Osteocyte (in vitro differentiated cells): ENCODE results near the gene USP10. TPM values are rescaled to one million over a fixed set of nuclear protein-coding genes. Genes with fewer than 3 reads are reported as not detected.
A peak's percentile ranks its signal among the peaks of the same experiment; 100 is the strongest.

Source experiments
- DNase-seq: peaks from one replicate; pipeline ENCODE4 v3.0.0; 2021; ENCODE audit warnings: mixed read lengths; ENCODE audit not compliant: unreplicated experiment; ENCODE audit errors: extremely low spot score
- H3K27ac Mint-ChIP-seq: one replicate; pipeline ENCODE4 v1.8.0; 2021; ENCODE audit warnings: mild to moderate bottlenecking, mixed read lengths; ENCODE audit not compliant: unreplicated experiment
- H3K27me3 Mint-ChIP-seq: one replicate; pipeline ENCODE4 v1.8.0; 2021; ENCODE audit warnings: mixed read lengths; ENCODE audit not compliant: unreplicated experiment
- H3K36me3 Mint-ChIP-seq: one replicate; pipeline ENCODE4 v1.8.0; 2021; ENCODE audit warnings: mixed read lengths; ENCODE audit not compliant: unreplicated experiment
- H3K4me1 Mint-ChIP-seq: one replicate; pipeline ENCODE4 v1.8.0; 2021; ENCODE audit warnings: mixed read lengths; ENCODE audit not compliant: unreplicated experiment
- H3K4me3 Mint-ChIP-seq: one replicate; pipeline ENCODE4 v1.8.0; 2021; ENCODE audit warnings: mild to moderate bottlenecking, moderate library complexity, mixed read lengths; ENCODE audit not compliant: unreplicated experiment
- H3K9me3 Mint-ChIP-seq: one replicate; pipeline ENCODE4 v1.8.0; 2021; ENCODE audit warnings: mixed read lengths; ENCODE audit not compliant: unreplicated experiment
- total RNA-seq: library from RNA; stranded (reverse); gene quantifications from 2 replicates; pipeline ENCODE4 v1.2.1, GENCODE V29; 2021
- TF ChIP-seq, protein P1 (sequence below): fragments of 200-600 bp; sonication (generic); IDR thresholded peaks from 2 replicates; pipeline ENCODE4 v1.5.0; 2021; ENCODE audit warnings: antibody characterized with exemption, mild to moderate bottlenecking, moderate library complexity

USP10 gene
- total RNA-seq, 1 donor from 2014 or later, result 46.3 TPM

DNA sequence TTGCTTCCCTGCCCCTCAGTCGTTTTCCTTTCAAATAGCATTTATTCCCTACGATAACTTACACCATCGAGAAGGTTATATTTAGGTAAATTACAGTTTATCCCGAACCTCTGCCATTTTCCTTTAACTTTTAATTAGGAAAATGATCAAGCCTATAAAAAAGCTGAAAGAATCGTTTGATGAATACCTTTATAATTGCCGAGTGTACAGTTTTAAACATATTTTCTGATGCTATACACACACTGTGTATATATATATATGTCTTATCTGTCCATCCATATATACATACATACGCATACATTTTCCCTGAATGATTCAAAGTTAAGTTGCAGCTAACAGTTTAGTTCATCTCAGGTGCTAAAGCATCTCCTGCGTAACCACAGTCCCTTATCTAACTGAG, 63.4 kb downstream of the USP10 start:
- no peak overlapping the region for H3K27ac Mint-ChIP-seq
- H3K4me3 Mint-ChIP-seq, result no peak overlapping the region
- no peaks in the 10 kb centered on the region for H3K27me3 Mint-ChIP-seq
- peaks cover 37% of the 10 kb centered on the region for H3K36me3 Mint-ChIP-seq
- no peak for DNase-seq
- no peaks in the 10 kb centered on the region for H3K9me3 Mint-ChIP-seq
- TF ChIP-seq, protein P1, sequence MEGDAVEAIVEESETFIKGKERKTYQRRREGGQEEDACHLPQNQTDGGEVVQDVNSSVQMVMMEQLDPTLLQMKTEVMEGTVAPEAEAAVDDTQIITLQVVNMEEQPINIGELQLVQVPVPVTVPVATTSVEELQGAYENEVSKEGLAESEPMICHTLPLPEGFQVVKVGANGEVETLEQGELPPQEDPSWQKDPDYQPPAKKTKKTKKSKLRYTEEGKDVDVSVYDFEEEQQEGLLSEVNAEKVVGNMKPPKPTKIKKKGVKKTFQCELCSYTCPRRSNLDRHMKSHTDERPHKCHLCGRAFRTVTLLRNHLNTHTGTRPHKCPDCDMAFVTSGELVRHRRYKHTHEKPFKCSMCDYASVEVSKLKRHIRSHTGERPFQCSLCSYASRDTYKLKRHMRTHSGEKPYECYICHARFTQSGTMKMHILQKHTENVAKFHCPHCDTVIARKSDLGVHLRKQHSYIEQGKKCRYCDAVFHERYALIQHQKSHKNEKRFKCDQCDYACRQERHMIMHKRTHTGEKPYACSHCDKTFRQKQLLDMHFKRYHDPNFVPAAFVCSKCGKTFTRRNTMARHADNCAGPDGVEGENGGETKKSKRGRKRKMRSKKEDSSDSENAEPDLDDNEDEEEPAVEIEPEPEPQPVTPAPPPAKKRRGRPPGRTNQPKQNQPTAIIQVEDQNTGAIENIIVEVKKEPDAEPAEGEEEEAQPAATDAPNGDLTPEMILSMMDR, result no peak
- H3K4me1 Mint-ChIP-seq, result peaks cover 42% of the 10 kb centered on the region

DNA sequence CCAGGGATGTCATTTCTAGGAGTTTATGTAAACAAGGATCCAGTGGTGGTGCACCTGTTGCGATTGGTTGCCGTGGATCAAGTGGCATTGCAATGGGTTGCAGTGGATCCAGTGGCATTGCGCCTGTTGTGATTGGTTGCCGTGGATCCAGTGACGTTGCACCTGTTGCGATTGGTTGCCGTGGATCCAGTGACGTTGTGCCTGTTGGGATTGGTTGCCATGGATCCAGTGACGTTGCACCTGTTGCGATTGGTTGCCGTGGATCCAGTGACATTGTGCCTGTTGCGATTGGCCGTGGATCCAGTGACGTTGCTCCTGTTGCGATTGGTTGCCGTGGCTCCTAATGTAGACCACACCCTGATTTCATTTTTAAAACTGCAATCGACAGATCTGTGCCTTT, 63.8 kb downstream of the USP10 start:
- Mint-ChIP-seq H3K27me3 (no peaks in the 10 kb centered on the region), H3K4me3 (no peak overlapping the region), H3K4me1 (peaks cover 39% of the 10 kb centered on the region), H3K9me3 (no peaks in the 10 kb centered on the region), H3K27ac (no peak overlapping the region), H3K36me3 (peaks cover 41% of the 10 kb centered on the region)
- TF ChIP-seq, protein P1, result no peak
- DNase-seq, result no peak

DNA sequence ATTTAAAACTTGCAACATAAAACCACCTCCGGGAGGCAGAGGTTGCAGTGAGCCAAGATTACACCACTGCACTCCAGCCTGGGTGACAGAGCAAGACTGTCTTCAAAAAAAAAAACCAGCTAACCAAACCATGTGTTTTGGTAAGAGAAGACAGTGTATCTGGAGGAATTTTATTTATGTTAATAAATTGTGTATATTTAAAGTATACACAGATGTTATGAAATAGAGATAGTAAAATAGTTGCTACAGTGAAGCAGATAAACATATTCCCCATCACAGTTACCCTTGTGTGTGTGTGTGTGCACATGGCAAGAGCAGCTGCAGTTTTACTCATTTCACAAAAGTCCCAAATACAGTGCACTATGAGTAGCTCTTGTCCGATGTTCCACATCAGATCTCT, 65.2 kb downstream of the USP10 start:
- Mint-ChIP-seq H3K9me3 (no peaks in the 10 kb centered on the region), H3K4me1 (peaks cover 29% of the 10 kb centered on the region), H3K4me3 (no peak overlapping the region), H3K27ac (no peak overlapping the region), H3K27me3 (no peaks in the 10 kb centered on the region), H3K36me3 (peaks cover 53% of the 10 kb centered on the region)
- DNase-seq, result no peak
- TF ChIP-seq, protein P1, result no peak

DNA sequence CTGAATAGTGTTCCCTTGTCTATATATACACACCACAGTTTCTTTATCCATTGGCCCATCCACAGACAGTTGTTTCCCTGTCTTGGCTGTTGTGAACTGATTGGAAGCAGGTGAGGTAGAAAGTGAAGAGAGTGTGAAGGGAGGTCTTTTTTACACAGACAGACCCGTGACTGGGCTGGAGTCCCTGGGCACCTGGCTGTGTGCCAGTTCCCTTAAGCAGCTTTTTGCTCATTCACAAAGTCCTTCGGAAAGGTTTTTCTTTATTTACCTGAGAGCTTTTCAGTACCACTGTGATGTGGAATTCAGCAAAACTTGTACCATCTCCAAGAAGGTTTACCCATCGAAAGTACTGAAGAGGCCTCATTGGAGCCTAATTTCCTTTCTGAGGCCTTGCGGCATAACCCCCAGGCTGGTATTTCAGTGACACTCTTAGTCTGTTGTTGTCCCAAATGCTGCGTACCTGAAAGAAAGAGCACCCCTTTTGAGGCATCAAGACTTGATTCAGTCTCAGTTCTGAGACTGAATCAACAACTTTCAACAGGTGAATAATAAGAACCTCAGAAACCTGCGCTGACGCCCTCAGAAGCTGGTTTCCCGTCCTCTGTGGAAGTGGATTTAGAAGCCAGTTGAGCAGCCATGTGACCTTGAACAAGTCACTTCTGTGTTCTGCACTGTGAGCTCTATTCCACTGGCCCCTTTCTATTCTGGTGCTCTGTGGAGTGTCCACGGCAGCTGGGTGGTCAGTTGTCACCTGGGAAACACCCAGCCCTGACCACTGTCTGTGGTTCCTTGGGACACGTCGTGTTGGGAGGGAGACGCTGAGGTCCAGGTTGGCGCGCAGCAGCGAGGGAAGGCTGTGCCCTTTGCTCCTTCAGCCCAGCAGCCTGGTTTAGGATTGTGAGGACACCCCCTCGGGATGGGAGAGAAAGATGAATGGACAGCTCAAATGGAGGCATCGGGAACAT, 66.1 kb downstream of the USP10 start:
- TF ChIP-seq, protein P1, result no peak
- peaks cover 23% of the 10 kb centered on the region for H3K4me1 Mint-ChIP-seq
- no peak overlapping the region for H3K27ac Mint-ChIP-seq
- H3K36me3 Mint-ChIP-seq, result peaks cover 55% of the 10 kb centered on the region
- DNase-seq, result no peak
- no peaks in the 10 kb centered on the region for H3K27me3 Mint-ChIP-seq
- no peaks in the 10 kb centered on the region for H3K9me3 Mint-ChIP-seq
- H3K4me3 Mint-ChIP-seq, result no peak overlapping the region

DNA sequence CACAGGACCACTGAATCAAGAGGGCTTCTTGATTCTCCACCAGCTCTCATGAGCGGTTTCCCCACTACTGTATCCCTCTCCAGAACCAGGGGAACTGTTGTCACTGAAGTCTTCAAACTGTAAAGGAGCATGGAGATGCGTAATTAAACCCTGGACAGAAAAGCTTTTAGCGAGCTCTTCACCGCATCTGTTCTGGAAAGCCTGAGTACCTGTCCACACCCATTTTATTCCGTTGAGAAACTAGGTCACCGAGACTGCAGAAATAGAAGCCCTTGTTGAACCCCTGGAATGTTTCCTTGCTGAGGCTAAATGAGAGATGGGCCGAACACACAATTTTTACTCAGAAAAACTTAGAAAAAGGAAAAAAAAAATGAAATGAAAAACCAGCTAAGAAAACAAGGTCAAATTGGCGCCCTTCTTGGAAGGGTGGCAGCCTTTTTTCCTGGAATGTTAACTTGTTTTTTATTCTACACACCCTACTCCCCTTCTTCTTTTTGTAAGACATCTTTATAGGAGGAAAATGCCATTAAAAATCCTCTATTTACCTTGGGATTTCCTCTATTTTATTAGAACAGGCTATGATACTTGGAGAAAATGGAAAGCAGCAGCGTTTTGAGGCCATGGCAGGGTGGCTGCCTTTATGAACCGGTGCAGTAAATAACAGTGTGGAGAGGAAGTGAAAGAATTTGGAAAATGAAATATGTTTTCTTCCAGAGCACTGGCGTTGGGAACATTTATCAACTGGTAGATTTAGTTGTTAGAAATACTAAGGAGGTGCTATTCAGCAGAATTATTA, 67.4 kb downstream of the USP10 start:
- peak overlapping the region; percentile 37 for H3K27ac Mint-ChIP-seq
- H3K4me3 Mint-ChIP-seq, result no peak overlapping the region
- H3K27me3 Mint-ChIP-seq, result no peaks in the 10 kb centered on the region
- H3K4me1 Mint-ChIP-seq, result peaks cover 16% of the 10 kb centered on the region
- DNase-seq, result no peak
- H3K36me3 Mint-ChIP-seq, result peaks cover 56% of the 10 kb centered on the region
- no peaks in the 10 kb centered on the region for H3K9me3 Mint-ChIP-seq
- TF ChIP-seq, protein P1, result no peak
